SKM-1 (cell line): ENCODE data around the gene UVRAG.
"Not testable (repeated sequence)": the region's sequence is repeated elsewhere in the genome, so short reads cannot be mapped to it uniquely, and the experiment has no call there.

ENCODE experiments used
- DNase-seq: peaks from one replicate; lab custom pipeline; 2025; ENCODE audit not compliant: unreplicated experiment; lab: John Stamatoyannopoulos, UW

Gene UVRAG

DNA sequence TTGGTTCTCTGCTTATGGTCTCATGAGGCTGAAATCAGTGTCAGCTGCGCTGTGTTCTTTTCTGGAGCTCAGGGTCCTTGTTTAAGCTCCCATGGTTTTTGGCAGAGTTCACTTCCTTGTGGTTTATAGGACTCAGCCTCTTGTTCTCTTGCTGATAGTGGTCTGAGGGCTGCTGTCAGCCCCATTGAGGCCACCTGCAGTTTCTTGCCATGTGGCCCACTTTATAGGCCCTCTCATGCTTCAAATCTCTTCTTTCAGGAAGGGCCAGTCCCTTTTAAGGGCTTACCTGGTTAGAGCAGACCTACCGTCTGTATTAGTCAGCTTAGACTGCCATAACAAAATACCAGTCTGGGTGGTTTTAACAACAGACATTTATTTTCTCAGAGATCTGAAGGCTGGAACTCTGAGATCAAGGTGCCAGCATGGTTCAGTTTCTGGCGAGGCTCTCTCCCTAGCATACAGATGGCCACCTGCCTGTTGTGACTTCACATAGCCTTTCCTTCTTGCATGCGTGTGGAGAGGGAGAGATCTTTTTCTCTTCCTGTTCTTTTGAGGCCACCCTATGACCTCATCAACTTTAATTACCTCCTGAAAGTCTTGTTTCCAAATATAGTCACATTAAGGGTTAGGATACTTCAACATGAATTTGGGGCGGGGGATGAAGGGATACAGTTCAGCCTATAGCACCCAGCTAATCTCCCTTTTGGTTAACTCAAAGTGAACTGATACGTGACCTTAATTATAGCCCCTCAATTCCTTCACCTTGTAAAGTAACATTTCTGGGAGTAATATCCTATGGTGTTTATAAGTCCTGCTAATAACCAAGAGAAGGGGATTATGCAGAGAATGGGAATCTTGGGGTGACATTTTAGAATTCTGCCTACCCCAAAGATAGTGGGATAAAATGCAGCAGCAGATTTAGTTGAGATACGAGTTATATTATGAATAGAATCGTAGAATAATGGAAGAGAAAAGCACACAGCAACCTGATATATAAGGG is 131.8 kb downstream of the UVRAG start:
- no peak for DNase-seq

DNA sequence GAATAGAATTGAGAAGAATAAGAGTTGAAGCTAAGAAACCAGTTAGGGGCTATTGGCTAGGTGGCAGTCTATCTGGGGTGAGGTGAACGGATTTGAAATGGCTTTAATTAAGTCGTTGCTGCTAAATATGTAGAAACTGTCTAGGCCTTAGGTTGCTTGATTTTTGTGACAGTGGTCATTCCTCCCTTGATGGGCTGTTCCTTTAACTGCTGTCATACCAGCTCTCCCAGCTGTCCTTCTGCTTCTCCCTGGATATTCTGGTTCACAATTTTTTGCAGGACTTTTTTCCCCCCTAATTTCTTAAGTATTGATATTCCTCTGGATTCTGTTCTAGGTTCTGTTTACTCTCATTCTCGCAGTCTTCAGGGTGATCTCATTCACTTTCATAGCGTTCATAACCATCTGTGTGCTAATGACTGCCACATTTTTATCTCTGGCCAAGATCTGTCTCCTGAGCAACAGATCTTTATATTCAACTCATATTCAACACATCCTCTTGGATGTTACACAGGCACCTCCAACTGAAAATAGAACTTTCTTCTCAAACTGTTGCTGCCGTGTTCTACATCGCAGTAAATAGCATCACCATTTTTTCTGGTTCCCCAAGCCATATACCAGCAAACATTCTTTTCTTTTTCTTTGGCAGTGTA is 134.1 kb downstream of the UVRAG start:
- no peak for DNase-seq

DNA sequence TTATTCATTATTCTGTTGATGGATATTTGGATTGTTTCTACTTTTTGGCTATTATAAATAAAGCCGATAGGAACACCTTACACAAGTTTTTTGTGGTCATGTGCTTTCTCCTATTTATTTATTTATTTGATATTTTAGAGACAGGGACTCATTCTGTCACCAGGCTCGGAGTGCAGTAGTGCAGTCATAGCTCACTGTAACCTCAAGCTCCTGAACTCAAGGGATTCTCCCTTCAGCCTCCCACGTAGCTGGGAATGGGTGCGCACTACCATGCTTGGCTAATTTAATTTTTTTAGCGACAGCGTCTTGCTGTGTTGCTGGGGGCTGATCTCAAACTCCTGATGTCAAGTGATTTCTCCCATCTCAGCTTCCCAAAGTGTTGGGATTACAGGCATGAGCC is 135.1 kb downstream of the UVRAG start:
- DNase-seq = no peak

DNA sequence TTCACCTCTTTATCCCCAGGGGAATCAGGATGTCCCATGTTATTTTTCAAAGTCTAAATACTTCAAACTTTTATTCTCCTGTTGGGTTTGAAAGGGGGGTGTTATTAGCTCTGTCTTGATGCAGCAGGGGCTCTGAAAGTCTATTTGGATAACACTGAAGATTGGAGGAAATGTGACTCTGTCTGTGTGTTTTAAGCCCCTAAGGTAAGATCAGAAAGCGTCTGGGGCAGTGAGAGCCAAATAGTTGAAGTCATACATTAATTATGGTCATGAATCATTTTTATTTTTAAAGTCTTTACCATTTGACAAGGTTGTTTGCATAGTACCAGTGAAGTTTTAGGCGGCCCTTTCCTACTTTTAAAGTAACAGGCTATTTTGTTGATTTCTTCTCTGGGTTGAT is 139.0 kb downstream of the UVRAG start:
- no peak for DNase-seq

GRCh38 chr11:75955443-75955842 is 140.4 kb downstream of the UVRAG start:
- no peak for DNase-seq

DNA sequence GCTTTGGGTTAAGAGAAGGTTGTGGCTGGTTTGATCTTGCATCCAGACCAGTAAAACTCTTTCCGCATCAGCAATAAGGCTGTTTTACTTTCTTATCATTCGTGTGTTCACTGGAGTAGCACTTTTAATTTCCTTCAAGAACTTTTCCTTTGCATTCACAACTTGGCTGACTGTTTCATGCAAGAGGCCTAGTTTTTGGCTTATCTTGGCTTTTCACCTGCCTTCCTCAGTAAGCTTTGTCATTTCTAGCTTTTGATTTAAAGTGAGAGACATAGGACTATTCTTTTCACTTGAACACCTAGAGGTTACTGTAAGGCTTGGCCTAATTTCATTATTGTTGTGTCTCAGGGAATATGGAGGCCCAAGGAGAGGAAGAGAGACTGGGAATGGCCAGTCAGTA is 144.5 kb downstream of the UVRAG start:
- DNase-seq = no peak

DNA sequence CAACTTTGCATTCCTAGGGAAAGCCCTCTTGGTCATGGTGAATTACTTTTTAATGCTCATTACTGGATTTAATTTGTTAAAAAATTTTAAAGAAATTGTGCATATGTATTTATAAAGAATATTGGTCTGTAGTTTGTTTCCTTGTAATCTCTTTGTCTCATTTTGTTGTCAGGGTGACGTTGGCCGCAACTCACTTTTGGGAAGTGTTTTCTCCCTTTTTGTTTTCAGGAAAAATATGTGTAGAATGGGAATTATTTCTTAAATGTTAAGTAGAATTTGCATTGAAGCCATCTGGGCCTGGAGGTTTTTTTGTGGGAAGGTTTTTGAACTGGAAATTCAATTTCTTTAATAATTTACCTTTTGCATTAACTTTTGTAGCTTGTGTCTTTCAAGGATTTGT is 149.1 kb downstream of the UVRAG start:
- no peak for DNase-seq

DNA sequence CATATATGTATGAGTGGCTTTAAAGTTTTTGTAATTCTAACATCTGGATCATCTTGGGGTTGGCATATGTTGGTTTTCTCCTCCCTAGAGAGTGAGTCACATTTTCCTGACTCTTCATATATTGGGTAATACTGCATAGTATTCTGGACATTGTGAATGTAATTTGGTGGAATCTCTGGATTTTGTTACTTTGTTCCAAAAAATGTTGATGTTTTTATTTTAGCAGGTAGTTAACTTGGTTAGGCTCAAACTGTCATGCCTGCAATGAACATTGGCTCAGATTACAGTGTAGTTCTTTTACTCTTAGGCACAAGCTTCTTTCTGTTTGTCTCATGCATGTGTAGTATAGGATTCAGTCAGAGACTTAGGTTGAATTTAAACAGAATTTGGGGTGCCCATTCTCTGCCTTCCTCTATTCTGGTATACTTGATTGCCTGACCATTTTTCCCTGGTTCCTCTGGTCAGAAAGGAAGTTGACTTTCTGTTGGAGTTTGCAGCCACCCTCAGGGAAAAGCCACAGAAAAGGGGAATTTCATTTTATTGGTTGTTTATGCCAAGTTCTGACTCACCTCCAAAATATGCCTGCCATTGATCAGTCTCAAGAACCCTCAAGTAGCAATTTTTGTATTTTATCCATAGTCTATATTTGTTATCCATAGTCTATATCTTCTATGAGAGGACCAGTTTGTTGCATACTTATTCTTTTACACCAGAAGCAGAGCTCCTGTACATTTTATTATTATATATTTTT is 151.7 kb downstream of the UVRAG start:
- DNase-seq = no peak

DNA sequence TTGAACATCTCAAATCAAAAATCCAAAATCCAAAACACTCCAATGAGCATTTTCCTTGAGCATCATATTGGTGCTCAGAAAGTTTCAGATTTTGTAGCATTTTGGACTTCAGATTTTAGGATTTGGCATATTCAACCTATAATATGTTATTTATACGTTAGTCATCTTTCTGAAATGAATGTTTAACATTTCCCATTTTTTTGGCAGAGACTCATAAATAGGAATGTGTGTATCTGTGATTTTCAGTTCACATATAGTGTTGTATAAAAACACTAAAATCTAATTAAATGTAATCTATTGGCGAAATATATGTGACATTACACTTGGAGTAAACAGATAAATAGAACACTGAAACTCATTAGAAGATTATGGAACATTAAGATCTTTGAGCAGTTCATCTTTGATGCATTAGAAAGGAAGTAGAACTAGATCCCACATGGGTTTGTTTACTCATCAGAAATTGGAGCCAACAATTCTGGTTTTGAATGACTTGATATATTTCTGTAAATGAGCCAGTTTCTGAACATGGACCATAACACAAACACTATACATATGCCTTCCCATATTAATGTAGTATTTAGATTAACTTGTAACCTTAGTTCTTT is 153.1 kb downstream of the UVRAG start:
- no peak for DNase-seq

DNA sequence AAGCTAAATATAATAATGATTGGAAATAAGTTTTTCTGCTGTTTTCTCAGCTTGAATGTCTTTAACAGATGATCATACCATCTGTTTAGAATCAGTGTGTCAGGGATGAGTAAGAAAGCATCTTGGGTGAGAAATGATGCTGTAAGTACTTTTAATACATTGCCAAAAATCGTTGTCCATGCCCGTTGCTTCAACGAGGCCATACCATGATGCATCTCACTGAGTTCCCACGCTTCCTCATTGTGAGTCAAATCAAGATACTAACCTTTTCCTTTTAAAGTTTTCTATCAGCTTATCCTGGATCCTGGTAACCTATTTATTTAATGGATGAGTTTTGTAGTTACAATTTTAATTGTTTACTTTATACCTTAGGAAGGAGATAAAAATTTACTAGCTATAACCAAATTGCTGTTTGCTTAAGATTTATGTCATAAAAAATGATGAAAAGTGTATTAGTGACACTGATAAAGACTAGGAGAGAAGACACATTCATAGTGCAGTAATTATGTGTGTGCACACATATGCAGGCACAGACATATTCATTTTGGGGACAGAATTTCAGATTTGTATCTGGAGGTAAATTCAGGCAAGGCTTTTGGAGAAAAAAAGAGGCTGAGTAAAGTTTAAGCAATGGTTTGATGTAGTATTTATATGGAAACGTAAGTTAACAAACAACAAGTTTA is 154.8 kb downstream of the UVRAG start:
- no peak for DNase-seq

DNA sequence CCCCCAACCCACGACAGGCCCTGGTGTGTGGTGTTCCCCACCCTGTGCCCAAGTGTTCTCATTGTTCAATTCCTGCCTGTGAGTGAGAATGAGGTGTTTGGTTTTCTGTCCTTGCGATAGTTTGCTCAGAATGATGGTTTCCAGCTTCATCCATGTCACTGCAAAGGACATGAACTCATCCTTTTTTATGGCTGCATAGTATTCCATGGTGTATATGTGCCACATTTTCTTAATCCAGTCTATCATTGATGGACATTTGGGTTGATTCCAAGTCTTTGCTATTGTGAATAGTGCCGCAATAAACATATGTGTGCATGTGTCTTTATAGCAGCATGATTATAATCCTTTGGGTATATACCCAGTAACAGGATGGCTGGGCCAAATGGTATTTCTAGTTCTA is 158.7 kb downstream of the UVRAG start:
- DNase-seq = not testable (repeated sequence)

- not testable (repeated sequence) for DNase-seq
Measured at GRCh38 chr11:75979075-75979474, 164.1 kb downstream of the UVRAG start.

DNA sequence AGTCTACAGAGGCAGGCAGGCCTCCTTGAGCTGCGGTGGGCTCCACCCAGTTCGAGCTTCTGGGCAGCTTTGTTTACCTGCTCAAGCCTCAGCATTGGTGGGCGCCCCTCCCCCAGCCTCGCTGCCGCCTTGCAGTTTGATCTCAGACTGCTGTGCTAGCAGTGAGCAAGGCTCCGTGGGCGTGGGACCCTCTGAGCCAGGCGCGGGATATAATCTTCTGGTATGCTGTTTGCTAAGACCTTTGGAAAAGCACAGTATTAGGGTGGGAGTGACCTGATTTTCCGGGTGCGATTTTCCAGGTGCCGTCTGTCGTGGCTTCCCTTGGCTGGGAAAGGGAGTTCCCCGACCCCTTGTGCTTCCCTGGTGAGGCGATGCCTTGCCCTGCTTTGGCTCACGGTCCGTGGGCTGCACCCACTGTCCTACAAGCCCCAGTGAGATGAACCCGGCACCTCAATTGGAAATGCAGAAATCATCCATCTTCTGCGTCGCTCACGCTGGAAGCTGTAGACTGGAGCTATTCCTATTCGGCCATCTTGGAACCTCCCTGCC is 164.5 kb downstream of the UVRAG start:
- not testable (repeated sequence) for DNase-seq

- no peak for DNase-seq
Measured at GRCh38 chr11:75980031-75980430, 165.0 kb downstream of the UVRAG start.

DNA sequence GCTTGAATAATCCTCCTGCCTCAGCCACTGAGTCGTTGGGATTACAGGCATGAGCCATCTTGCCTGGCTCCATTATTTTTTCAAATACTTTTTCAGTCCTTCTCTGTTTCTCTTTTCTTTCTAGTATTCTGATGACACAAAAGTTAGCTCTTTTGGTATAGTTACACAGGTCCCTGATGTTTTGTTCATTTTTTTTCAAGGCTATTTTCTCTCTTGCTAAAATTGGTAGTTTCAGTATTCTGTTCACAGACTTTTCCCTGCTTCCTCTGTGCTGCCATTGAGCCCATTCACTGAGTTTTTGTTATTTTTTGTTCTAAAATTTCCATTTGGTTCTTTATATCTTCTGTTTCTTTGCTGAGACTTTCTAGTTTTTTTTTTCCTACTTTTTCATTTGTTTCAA is 166.5 kb downstream of the UVRAG start:
- DNase-seq = no peak

GRCh38 chr11:75982309-75982708 is 167.3 kb downstream of the UVRAG start:
- no peak for DNase-seq

DNA sequence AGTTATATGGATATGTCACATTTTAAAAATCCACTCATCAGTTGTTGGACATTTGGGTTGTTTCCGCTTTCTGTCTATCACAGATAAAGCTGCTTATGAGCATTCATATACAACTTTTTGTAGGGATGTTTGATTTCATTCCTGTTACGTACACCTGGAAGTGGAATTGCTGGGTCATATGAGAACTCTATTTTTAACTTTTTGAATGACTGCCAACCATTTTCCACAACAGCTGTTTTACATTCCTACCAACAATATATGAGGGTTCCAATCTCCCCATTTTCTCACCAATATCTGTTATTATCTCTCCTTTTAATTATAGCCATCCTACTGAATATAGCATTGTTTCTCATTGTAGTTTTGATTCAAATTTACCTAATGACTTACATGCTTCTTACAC is 172.0 kb downstream of the UVRAG start:
- no peak for DNase-seq

DNA sequence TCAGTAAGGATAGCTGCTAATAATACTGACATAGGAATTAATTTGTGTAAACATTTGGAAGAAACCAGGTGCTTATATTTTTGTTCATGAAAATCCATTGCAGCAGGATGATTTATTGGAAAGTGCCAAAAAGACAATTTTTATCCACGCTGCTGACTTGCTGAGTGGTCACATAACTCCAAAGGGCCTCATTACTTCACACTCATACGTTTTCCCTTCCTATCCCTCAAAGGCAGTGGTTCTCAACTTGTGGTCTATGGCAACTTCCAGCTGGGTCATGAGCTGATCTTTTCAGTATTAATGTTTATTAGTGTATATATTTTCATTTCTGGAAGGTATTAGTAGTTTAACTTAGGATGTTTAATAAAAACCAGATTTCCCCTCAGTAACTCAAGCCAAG is 178.1 kb downstream of the UVRAG start:
- no peak for DNase-seq

DNA sequence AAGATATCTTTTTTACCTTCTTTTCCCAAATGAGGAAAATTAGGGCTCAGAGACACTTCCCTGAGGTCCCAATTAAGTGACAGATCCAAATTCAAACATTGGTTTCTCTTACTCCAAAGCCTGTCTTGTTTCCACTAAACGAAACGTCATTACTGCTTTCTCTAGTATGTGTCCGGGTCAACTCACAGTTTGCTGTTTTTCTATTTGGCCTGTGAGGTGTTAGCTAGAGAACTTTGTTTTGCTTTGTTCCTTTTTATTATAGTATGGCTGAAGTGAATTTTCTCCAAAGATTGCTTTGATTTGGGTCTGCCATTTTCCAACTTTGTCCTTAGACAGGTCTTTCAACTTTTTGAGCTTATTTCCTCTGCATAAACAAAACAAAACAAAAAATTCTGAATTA is 179.6 kb downstream of the UVRAG start:
- no peak for DNase-seq
